Esophagus (tissue), 2 donors: ENCODE measurements around the gene ACTRT2. TPM values are rescaled to one million over a fixed set of nuclear protein-coding genes. Genes with fewer than 3 reads are reported as not detected.
A peak's percentile ranks its signal among the peaks of the same experiment; 100 is the strongest.

Source experiments
- H3K27ac ChIP-seq, 2 donors: one replicate each; pipeline ENCODE4 v1.5.1; 2013; ENCODE audit warnings: low read depth in 2 of 2, mild to moderate bottlenecking in 2 of 2, inconsistent platforms in 1 of 2, low read length in 1 of 2, moderate library complexity in 1 of 2
- H3K27me3 ChIP-seq, 2 donors: one replicate each; pipeline ENCODE4 v1.6.1; 2013; ENCODE audit warnings: low read length in 2 of 2, control low read depth in 1 of 2, mild to moderate bottlenecking in 1 of 2; ENCODE audit not compliant: insufficient read depth in 2 of 2, control insufficient read depth in 1 of 2
- H3K36me3 ChIP-seq, 2 donors: one replicate each; pipeline ENCODE4 v1.6.1; 2013; ENCODE audit warnings: low read length in 1 of 2; ENCODE audit not compliant: control insufficient read depth in 2 of 2, insufficient read depth in 2 of 2
- H3K4me1 ChIP-seq, 2 donors: one replicate each; pipeline ENCODE4 v1.6.1; 2013; ENCODE audit warnings: low read length in 1 of 2; ENCODE audit not compliant: control insufficient read depth in 2 of 2, insufficient read depth in 2 of 2
- H3K4me3 ChIP-seq, 2 donors: one replicate each; pipeline ENCODE4 v1.5.1; 2013; ENCODE audit warnings: low read length in 2 of 2, mild to moderate bottlenecking in 2 of 2, low read depth in 1 of 2, moderate library complexity in 1 of 2
- H3K9me3 ChIP-seq, 2 donors: one replicate each; pipeline ENCODE4 v1.6.1; 2013; ENCODE audit warnings: mild to moderate bottlenecking in 2 of 2, low read depth in 1 of 2, low read length in 1 of 2, moderate library complexity in 1 of 2; ENCODE audit not compliant: control insufficient read depth in 2 of 2, insufficient read depth in 1 of 2
- WGBS, 2 donors: extraction: QIAGEN DNeasy Blood & Tissue Kit; methylation state at CpG; one replicate each; pipeline ENCODE4 v1.1.7; 2013; 5-methylcytosine and 5-hydroxymethylcytosine counted together
- polyA plus RNA-seq, 2 donors: library from polyadenylated mRNA; stranded (reverse); fragments of 200-250 nt; gene quantifications; one replicate each; pipeline ENCODE4 v1.2.3, GENCODE V29; 2013
- donor health status: healthy with polysubstance abuse.
- donor health status: Bipolar disorder and iron deficiency.

Gene ACTRT2
- polyA plus RNA-seq, 2 donors = not detected

DNA sequence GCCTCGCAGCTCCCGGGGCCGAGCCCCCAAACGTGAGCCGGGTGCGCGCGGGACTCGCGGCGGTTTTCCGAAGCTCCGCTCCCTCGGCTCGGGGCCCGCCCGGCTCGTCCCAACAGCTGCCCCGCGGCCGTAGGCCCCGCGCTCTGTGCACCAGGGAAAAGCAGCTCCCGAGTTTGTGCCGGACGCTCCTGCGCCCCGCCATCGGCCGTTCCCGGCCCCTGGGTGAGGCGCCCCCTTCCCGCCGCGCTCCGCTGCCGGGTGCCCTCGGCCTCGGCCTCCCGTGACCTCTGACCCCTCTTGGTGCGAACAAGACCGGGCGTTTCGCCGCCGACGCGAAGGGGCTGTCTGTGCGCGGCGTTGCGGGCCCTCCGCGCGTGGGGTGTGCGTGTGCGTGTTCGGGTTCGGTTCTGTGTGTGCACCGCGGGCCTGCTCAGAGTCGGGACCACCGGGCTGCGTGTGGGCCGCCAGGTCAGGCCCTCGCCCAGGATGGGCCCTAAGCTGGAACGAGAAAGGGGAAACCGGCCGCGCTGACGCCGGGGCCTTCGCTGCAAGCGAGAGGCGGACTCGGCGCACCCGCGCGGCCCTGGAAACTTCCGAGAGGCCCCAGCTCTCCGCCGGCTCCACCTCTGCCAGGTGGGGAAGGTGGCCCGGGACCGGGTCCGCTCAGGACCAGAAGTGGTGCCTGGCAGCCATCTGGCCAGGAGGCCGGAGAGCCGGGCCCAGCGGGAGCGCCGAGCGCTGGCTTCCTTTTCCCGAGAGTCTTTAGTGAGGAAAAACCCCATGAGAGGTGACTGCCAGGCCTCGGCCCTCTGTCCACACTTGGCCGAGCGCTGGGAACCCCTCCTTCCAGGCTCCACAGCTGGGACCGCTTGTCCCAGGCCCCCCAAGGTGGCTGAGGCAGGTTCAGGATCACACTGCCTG, 49.6 kb downstream of the ACTRT2 start:
- Histone ChIP-seq H3K36me3 (no peaks in the 10 kb centered on the region), H3K27me3 (peaks cover 13 to 35% of the 10 kb centered on the region in 2 donors), H3K4me3 (peak overlapping the region; percentile 22 to 58), H3K4me1 (peaks cover 0 to 4% of the 10 kb centered on the region in 2 donors), H3K27ac (no peak overlapping the region), H3K9me3 (no peaks in the 10 kb centered on the region)
- WGBS, 2 donors = 23 to 29% methylated on average over 83 to 97 of the region's 97 CpGs

DNA sequence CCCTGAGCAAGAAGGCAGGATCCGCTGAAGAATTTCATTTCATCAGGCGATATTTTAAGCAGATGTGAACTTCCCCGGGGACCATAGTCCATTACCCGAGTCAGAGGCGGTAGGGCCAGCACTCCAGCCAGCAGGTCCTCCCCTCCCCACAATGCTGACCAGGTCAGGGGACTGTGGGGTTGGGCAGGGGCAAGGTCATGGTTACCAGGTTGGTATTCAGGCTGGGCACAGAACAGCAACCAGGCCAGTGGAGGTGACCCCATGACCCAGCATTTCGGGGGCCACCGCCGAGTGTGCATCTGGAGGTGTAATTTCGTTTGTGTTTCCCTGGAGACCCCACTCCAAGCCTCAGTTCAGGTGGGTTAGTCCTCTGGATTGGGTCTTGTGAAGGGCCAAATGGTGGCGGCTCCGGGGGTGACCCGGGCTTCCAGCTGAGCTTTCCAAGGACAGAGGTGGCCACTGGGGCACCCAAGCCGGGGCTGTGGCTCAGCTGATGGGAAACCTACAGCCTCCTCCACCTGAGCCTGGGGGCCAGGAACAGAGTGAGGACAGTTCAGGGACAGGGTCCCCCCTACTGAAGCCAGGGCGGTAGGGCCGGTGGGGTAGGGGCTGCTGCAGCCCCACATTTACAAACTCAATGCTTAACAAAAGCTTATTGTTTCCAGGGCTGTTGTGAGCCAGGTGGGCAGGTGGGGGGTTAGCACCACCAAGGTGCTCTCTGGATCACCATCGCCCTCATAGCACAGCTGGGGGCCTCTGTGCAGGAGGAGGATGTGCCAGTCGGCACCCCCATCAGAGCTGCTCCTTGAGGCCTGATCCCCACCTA, 50.5 kb downstream of the ACTRT2 start:
- H3K9me3 ChIP-seq = no peaks in the 10 kb centered on the region
- peaks cover 0 to 4% of the 10 kb centered on the region in 2 donors for H3K4me1 ChIP-seq
- H3K4me3 ChIP-seq = no peak overlapping the region
- no peaks in the 10 kb centered on the region for H3K36me3 ChIP-seq
- no peak overlapping the region for H3K27ac ChIP-seq
- peaks cover 7 to 30% of the 10 kb centered on the region in 2 donors for H3K27me3 ChIP-seq
- WGBS, 2 donors = 57 to 78% methylated on average over 17 of the region's 17 CpGs

Other genes starting within 250 kb of the ACTRT2 start
- under 1 TPM; 0.02 to 0.20 TPM for gene TTC34, start 219.8 kb upstream of the ACTRT2 start, polyA plus RNA-seq
- gene PRDM16, start 47.7 kb downstream of the ACTRT2 start, polyA plus RNA-seq = under 1 TPM; 0.15 to 0.28 TPM